Mesothelial cell of epicardium (in vitro differentiated cells): ENCODE results near the gene LRIG2. TPM values are rescaled to one million over a fixed set of nuclear protein-coding genes. Genes with fewer than 3 reads are reported as not detected.

Experiments used
- DNase-seq, 2 experiments: peaks; one replicate each; pipeline ENCODE4 v3.0.0; 2021; ENCODE audit warnings: low spot score in 2 of 2; ENCODE audit not compliant: unreplicated experiment in 2 of 2
- H3K27ac Mint-ChIP-seq: 2 replicates; pipeline ENCODE4 v1.8.0; 2021; ENCODE audit warnings: mixed read lengths
- H3K27me3 Mint-ChIP-seq: 2 replicates; pipeline ENCODE4 v1.8.0; 2021; ENCODE audit warnings: low read depth, mixed read lengths
- H3K36me3 Mint-ChIP-seq: 2 replicates; pipeline ENCODE4 v1.8.0; 2021; ENCODE audit warnings: mixed read lengths
- H3K4me1 Mint-ChIP-seq: 2 replicates; pipeline ENCODE4 v1.8.0; 2021; ENCODE audit warnings: mixed read lengths
- H3K4me3 Mint-ChIP-seq: 2 replicates; pipeline ENCODE4 v1.8.0; 2021; ENCODE audit warnings: mild to moderate bottlenecking, moderate library complexity, mixed read lengths
- H3K9me3 Mint-ChIP-seq: 2 replicates; pipeline ENCODE4 v1.8.0; 2021; ENCODE audit warnings: mixed read lengths
- CTCF ChIP-seq: fragments of 200-600 bp; sonication (generic); IDR thresholded peaks from one replicate; pipeline ENCODE4 v1.5.0; 2021; ENCODE audit warnings: antibody characterized with exemption; ENCODE audit not compliant: unreplicated experiment
- total RNA-seq: library from RNA; stranded (reverse); gene quantifications from 3 replicates; pipeline ENCODE4 v1.2.1, GENCODE V29; 2021

LRIG2 gene
- total RNA-seq, 1 donor from 2014 or later = 31.0 TPM

GRCh38 chr1:113136476-113136875, 63.5 kb downstream of the LRIG2 start:
- Mint-ChIP-seq H3K27me3 (no peaks in the 10 kb centered on the region), H3K4me3 (no peak overlapping the region), H3K36me3 (peaks cover 10% of the 10 kb centered on the region), H3K27ac (no peak overlapping the region), H3K9me3 (peaks cover 5% of the 10 kb centered on the region), H3K4me1 (peaks cover 28% of the 10 kb centered on the region)
- no peak for DNase-seq
- no peak for TF ChIP-seq CTCF

GRCh38 chr1:113137563-113137962, 64.6 kb downstream of the LRIG2 start:
- TF ChIP-seq CTCF = no peak
- H3K9me3 Mint-ChIP-seq = peaks cover 5% of the 10 kb centered on the region
- no peak overlapping the region for H3K27ac Mint-ChIP-seq
- DNase-seq = no peak
- H3K4me3 Mint-ChIP-seq = no peak overlapping the region
- H3K36me3 Mint-ChIP-seq = peaks cover 7% of the 10 kb centered on the region
- H3K4me1 Mint-ChIP-seq = peaks cover 38% of the 10 kb centered on the region
- H3K27me3 Mint-ChIP-seq = no peaks in the 10 kb centered on the region

- Mint-ChIP-seq H3K4me3 (no peak overlapping the region), H3K27ac (no peak overlapping the region), H3K27me3 (no peaks in the 10 kb centered on the region), H3K4me1 (peaks cover 44% of the 10 kb centered on the region), H3K9me3 (peaks cover 5% of the 10 kb centered on the region), H3K36me3 (peaks cover 7% of the 10 kb centered on the region)
- DNase-seq = no peak
- TF ChIP-seq CTCF = no peak
Measured at GRCh38 chr1:113138778-113139177, 65.8 kb downstream of the LRIG2 start.

GRCh38 chr1:113140176-113140575, 67.2 kb downstream of the LRIG2 start:
- no peak overlapping the region for H3K27ac Mint-ChIP-seq
- no peak for DNase-seq
- no peaks in the 10 kb centered on the region for H3K36me3 Mint-ChIP-seq
- H3K27me3 Mint-ChIP-seq = no peaks in the 10 kb centered on the region
- H3K4me3 Mint-ChIP-seq = no peak overlapping the region
- peaks cover 44% of the 10 kb centered on the region for H3K4me1 Mint-ChIP-seq
- TF ChIP-seq CTCF = no peak
- no peaks in the 10 kb centered on the region for H3K9me3 Mint-ChIP-seq

- no peaks in the 10 kb centered on the region for H3K36me3 Mint-ChIP-seq
- DNase-seq = peak; percentile 45 to 62
- H3K9me3 Mint-ChIP-seq = no peaks in the 10 kb centered on the region
- no peaks in the 10 kb centered on the region for H3K27me3 Mint-ChIP-seq
- no peak overlapping the region for H3K4me3 Mint-ChIP-seq
- peak overlapping the region; percentile 83 for H3K27ac Mint-ChIP-seq
- peaks cover 42% of the 10 kb centered on the region for H3K4me1 Mint-ChIP-seq
- TF ChIP-seq CTCF = peak; percentile 81
Measured at GRCh38 chr1:113140588-113141446, 67.8 kb downstream of the LRIG2 start.
